ENCODE measurements around the gene OAF.

- TF ChIP-seq CTCF (IDR thresholded peaks at IDR 0.05) (no peak), EP300 (IDR thresholded peaks at IDR 0.05) (no peak)
Measured at GRCh38 chr11:120194166-120194565, 16.7 kb upstream of the OAF start.

Measured in sigmoid colon (tissue), 4 donors.